SH-SY5Y (cell line): ENCODE results near the gene SLC48A1.

Experiments used
- GATA2 ChIP-seq: IDR thresholded peaks from 2 replicates; pipeline ENCODE4 v1.6.1; 2011; ENCODE audit warnings: mild to moderate bottlenecking, low read depth, low read length
- GATA3 ChIP-seq: IDR thresholded peaks from 2 replicates; pipeline ENCODE4 v1.6.1; 2011; ENCODE audit warnings: low read depth, mild to moderate bottlenecking, low read length, moderate library complexity

DNA sequence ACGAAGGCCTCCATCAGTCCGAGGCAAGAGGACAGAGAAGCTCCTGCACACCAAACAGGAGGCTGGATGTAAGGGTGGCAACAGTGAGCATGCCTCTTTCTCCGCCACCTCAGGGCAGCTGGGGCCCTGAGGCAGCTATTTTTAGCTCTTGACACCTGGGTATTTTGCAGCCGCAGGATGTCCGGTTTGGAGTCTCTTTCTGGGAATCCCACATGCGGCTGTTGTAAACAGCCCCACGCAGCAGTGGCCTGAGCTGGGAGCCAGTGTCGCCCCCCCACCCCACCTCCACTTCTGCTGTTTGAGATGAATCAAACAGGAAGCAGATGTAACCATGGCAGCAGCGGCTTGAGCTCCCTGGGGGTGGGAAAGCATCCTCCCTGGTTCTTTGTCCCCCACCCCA, 35.0 kb downstream of the SLC48A1 start:
- no peak for TF ChIP-seq GATA3
- TF ChIP-seq GATA2: no peak
